Peyer's patch (tissue), 4 donors: ENCODE results near the gene TMEM101. TPM values are rescaled to one million over a fixed set of nuclear protein-coding genes. Genes with fewer than 3 reads are reported as not detected.
A peak's percentile ranks its signal among the peaks of the same experiment; 100 is the strongest.

ENCODE experiments used
- DNase-seq, 3 donors: peaks; one replicate each; pipeline ENCODE4 v3.0.0-alpha.2; 2017 to 2019
- H3K27ac ChIP-seq, 4 donors: fragments of 200-600 bp; sonication (generic); one replicate each; pipeline ENCODE4 v1.5.1; 2016 to 2019
- H3K27me3 ChIP-seq, 2 donors: fragments of 200-600 bp; sonication (generic); one replicate each; pipeline ENCODE4 v1.5.1; 2019
- H3K36me3 ChIP-seq, 3 donors: fragments of 200-600 bp; sonication (generic); one replicate each; pipeline ENCODE4 v1.5.1; 2016 to 2019
- H3K4me1 ChIP-seq, 4 donors: fragments of 200-600 bp; sonication (generic); one replicate each; pipeline ENCODE4 v1.5.1; 2016 to 2019
- H3K4me3 ChIP-seq, 4 donors: fragments of 200-600 bp; sonication (generic); 1 replicate in 3 of 4; 2 replicates in 1 of 4; pipeline ENCODE4 v1.5.1; 2016 to 2019; ENCODE audit warnings: mild to moderate bottlenecking in 1 of 4
- H3K9me3 ChIP-seq, 4 donors: fragments of 200-600 bp; sonication (generic); one replicate each; pipeline ENCODE4 v1.5.1; 2016 to 2019; ENCODE audit warnings: mild to moderate bottlenecking in 1 of 4
- POLR2A ChIP-seq, 2 donors: fragments of 450-650 bp; IDR thresholded peaks; one replicate each; pipeline ENCODE4 v1.5.1; 2017; ENCODE audit warnings: antibody characterized with exemption in 2 of 2, mild to moderate bottlenecking in 2 of 2, moderate library complexity in 2 of 2
- total RNA-seq, 4 donors: library from RNA; depleted of rRNA; stranded (reverse); fragments of >200 nt; gene quantifications; one replicate each; pipeline ENCODE4 v1.1.0, GENCODE V29; 2016
- TF ChIP-seq, protein P1 (sequence below), 6 experiments: fragments of 450-650 bp in 4 of 6; fragments of 200-600 bp in 2 of 6; sonication (generic) in 1 of 6; IDR thresholded peaks; one replicate each; pipeline ENCODE4 v1.5.1; 2017 to 2019; ENCODE audit warnings: antibody characterized with exemption in 6 of 6, mild to moderate bottlenecking in 3 of 6, moderate library complexity in 1 of 6

TMEM101 gene
- total RNA-seq, 4 donors from 2014 or later, result 8.3 to 20.9 (median 17.5) TPM

DNA sequence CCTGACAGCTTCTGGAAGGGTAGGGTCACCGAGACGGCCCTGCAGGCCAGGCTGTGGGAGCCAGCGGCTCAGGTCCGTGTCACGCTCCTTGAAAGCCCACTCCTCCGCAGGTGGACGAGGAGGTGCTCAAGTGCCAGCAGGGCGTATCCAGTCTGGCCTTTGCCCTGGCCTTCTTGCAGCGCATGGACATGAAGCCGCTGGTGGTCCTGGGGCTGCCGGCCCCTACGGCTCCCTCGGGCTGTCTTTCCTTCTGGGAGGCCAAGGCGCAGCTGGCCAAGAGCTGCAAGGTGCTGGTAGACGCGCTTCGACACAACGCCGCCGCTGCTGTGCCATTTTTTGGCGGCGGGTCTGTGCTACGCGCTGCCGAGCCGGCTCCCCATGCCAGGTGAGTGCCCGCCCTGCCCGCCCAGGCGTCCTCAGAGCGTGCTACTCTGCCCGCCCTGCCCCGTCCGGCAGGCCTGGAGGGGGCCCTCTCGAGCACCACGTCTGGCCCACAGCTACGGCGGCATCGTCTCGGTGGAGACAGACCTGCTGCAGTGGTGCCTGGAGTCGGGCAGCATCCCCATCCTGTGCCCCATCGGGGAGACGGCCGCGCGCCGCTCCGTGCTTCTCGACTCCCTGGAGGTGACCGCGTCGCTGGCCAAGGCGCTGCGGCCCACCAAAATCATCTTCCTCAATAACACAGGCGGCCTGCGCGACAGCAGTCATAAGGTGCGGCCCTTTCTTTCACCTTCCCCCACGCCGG lies 9.1 kb downstream of the TMEM101 start:
- peak; percentile 46 to 83 (median 76) for DNase-seq
- H3K4me1 ChIP-seq, result peaks cover 0 to 35% (median 20%) of the 10 kb centered on the region in 4 donors
- peak in 1 of 2 donors; percentile 71 for TF ChIP-seq POLR2A (IDR thresholded peaks at IDR 0.05)
- TF ChIP-seq, protein P1, sequence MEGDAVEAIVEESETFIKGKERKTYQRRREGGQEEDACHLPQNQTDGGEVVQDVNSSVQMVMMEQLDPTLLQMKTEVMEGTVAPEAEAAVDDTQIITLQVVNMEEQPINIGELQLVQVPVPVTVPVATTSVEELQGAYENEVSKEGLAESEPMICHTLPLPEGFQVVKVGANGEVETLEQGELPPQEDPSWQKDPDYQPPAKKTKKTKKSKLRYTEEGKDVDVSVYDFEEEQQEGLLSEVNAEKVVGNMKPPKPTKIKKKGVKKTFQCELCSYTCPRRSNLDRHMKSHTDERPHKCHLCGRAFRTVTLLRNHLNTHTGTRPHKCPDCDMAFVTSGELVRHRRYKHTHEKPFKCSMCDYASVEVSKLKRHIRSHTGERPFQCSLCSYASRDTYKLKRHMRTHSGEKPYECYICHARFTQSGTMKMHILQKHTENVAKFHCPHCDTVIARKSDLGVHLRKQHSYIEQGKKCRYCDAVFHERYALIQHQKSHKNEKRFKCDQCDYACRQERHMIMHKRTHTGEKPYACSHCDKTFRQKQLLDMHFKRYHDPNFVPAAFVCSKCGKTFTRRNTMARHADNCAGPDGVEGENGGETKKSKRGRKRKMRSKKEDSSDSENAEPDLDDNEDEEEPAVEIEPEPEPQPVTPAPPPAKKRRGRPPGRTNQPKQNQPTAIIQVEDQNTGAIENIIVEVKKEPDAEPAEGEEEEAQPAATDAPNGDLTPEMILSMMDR (IDR thresholded peaks at IDR 0.05), result peak in 4 of 6 experiments; percentile 14 to 29 (median 26)
- H3K27ac ChIP-seq, result peak overlapping the region; percentile 63 to 99 (median 74)
- H3K9me3 ChIP-seq, result no peaks in the 10 kb centered on the region
- H3K4me3 ChIP-seq, result peak overlapping the region; percentile 62 to 73 (median 65)
- H3K36me3 ChIP-seq, result peaks cover 0 to 31% (median 0%) of the 10 kb centered on the region in 3 donors
- peaks cover 0 to 6% of the 10 kb centered on the region in 2 donors for H3K27me3 ChIP-seq

DNA sequence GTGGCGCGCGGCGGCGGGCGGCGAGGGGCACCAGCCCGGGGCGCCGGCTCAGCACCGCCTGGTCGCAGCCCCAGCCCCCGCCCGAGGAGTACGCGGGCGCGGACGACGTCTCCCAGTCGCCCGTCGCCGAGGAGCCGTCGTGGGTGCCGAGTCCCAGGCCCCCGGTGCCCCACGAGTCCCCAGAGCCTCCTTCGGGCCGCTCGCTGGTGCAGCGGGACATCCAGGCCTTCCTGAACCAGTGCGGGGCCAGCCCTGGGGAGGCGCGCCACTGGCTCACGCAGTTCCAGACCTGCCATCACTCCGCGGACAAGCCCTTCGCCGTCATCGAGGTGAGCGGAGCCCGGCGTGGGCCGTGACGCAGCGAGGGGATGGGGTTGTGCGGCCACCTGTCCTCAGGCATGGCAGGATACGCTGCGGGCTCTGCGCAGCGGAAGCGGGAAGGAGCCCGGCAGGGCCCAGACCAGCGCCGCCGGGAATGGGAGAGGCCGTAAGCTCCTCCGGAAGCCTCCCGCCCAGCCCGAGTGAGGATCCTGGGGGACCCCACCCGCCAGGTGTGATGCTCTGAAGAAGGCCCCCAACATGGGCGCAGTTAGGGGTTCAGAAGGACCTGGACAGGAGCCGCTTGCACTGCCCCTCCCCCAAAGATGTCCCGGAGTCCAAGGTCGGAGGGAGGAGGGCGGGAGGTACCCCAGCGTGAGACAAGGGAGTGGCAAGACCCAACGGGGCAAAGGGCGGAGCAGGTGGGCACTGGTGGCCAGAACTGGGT lies 9.8 kb downstream of the TMEM101 start:
- TF ChIP-seq POLR2A (IDR thresholded peaks at IDR 0.05), result peak in 1 of 2 donors; percentile 85
- TF ChIP-seq, protein P1 (IDR thresholded peaks at IDR 0.05), result no peak
- H3K4me1 ChIP-seq, result peaks cover 0 to 35% (median 20%) of the 10 kb centered on the region in 4 donors
- H3K9me3 ChIP-seq, result no peaks in the 10 kb centered on the region
- peaks cover 0 to 25% (median 0%) of the 10 kb centered on the region in 3 donors for H3K36me3 ChIP-seq
- H3K27me3 ChIP-seq, result peaks cover 0 to 6% of the 10 kb centered on the region in 2 donors
- peak overlapping the region; percentile 62 to 73 (median 65) for H3K4me3 ChIP-seq
- peak overlapping the region; percentile 10 to 99 (median 74) for H3K27ac ChIP-seq
- peak in 2 of 3 donors; percentile 85 to 91 for DNase-seq

DNA sequence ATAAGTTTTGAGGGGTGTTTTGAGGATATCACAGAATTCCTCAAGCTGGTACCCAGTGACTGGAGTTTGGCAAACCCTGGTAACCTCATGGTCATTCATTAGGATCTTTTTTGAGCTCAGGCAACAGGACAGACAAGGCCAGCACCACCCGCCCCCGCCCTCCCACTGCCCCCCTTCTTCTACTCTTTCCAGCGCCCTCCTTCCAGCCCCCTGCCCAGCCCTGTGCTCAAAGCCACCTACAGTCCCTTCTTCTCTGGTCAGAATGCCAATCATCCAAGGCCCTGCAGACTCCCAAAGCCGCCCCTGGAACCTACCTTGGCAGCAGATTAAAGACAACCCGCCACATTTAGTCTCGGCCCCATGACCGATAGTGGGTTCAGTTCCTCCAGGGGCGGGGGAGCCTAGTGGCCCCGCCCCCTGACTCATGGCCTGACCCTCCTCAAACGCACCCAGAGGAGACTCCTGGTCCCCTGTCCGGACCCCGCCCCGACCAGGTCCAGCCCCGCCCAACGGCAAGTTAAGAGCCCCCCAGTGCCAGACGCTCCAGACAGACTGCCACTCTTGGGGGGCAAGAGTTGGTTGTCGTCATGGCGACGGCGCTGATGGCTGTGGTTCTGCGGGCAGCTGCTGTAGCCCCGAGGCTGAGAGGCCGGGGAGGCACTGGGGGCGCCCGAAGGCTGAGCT lies 10.5 kb downstream of the TMEM101 start, which contains the start of gene NAGS:
TSS of gene NAGS (plus strand) at position 546 of the 684 bp plus-strand sequence. CDS start at position 588, 42 bp downstream.
- H3K27ac ChIP-seq, result peak within 1 kb of the TSS; percentile 63 to 99 (median 74)
- peak in 1 of 2 donors; percentile 60 for TF ChIP-seq POLR2A (IDR thresholded peaks at IDR 0.05)
- TF ChIP-seq, protein P1 (IDR thresholded peaks at IDR 0.05), result no peak
- H3K9me3 ChIP-seq, result no peaks in the 10 kb centered on the region
- peaks cover 0 to 20% (median 0%) of the 10 kb centered on the region in 3 donors for H3K36me3 ChIP-seq
- H3K4me1 ChIP-seq, result peaks cover 0 to 35% (median 20%) of the 10 kb centered on the region in 4 donors
- peak within 1 kb of the TSS; percentile 62 to 73 (median 65) for H3K4me3 ChIP-seq
- H3K27me3 ChIP-seq, result peaks cover 0 to 6% of the 10 kb centered on the region in 2 donors
- peak in 2 of 3 donors; percentile 83 to 84 for DNase-seq

DNA sequence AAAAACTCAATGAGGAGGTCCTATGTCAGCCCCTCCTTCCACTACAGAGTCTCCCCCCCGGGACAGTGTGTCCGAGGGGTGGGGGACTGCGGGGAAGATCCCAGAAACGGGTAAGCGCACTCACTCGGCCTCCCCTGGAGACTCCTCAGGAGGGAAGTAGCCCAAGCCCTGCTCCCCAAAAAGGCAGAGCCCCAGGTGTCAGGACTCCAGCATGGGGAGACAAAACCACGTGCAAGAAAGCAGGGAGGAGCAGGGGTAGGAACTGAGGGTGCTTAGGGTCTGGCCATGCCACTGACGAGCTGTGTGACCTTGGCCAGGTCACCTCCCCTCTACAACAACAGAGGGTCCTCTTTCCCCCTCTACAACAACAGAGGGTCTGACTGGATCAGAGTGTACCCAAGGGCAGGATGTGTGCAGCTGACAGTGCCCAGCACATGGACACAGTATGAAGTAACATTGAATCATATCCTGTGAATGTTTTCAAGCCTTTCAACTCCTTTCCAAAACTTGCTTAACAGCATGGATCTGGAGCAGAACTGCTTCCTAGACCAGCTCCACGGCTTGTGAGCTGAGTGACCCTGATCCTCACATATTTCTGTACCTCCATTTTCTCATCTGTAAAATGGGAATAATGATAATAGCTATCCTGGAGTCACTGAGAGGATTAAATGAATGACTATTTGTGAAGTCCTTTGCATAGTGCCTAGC lies 12.5 kb downstream of the TMEM101 start:
- peaks cover 0 to 6% of the 10 kb centered on the region in 2 donors for H3K27me3 ChIP-seq
- no peak for TF ChIP-seq POLR2A (IDR thresholded peaks at IDR 0.05)
- TF ChIP-seq, protein P1 (IDR thresholded peaks at IDR 0.05), result no peak
- peaks cover 0 to 1% (median 0%) of the 10 kb centered on the region in 3 donors for H3K36me3 ChIP-seq
- no peak for DNase-seq
- no peak overlapping the region for H3K4me3 ChIP-seq
- no peak overlapping the region for H3K27ac ChIP-seq
- H3K4me1 ChIP-seq, result peaks cover 0 to 26% (median 12%) of the 10 kb centered on the region in 4 donors
- no peaks in the 10 kb centered on the region for H3K9me3 ChIP-seq
